H1 (cell line): ENCODE data around the gene WWC2. TPM values are rescaled to one million over a fixed set of nuclear protein-coding genes. Genes with fewer than 3 reads are reported as not detected.

Source experiments
- CTCF ChIA-PET: fragments of 300-600 bp; sonication (Branson Sonifier 250); formaldehyde crosslinking; loops from one replicate; lab custom pipeline; 2021; ENCODE audit not compliant: partially characterized antibody; lab: Charles Lee
- POLR2A ChIA-PET: fragments of 300-600 bp; sonication (Branson Sonifier 250); formaldehyde crosslinking; loops from one replicate; lab custom pipeline; 2021; ENCODE audit warnings: inconsistent platforms; ENCODE audit not compliant: partially characterized antibody; lab: Charles Lee
- DNase-seq, 2 experiments: peaks; one replicate each; pipeline versions ENCODE4 v3.0.0 to v3.0.0-alpha.2; 2010 to 2022; ENCODE audit warnings: low spot score in 2 of 2, low read depth in 1 of 2, mixed read lengths in 1 of 2
- FAIRE-seq: peaks from 2 replicates; lab custom pipeline; 2011; peaks lifted over from hg19 to GRCh38; lab: Jason Lieb, UNC
- H2AFZ ChIP-seq: 2 replicates; pipeline ENCODE4 v1.8.1; 2012; ENCODE audit warnings: low read length, inconsistent platforms
- H2AK5ac ChIP-seq: 2 replicates; pipeline ENCODE4 v1.6.1; 2013; ENCODE audit warnings: low read depth, low read length
- H2BK120ac ChIP-seq: replicated peaks from 2 replicates; pipeline ENCODE3; 2013; ENCODE audit warnings: low read depth, low read length, inconsistent platforms
- H2BK12ac ChIP-seq: 2 replicates; pipeline ENCODE4 v1.6.1; 2013; ENCODE audit warnings: low read depth, low read length
- H2BK15ac ChIP-seq: 2 replicates; pipeline ENCODE4 v1.6.1; 2013; ENCODE audit warnings: low read length
- H2BK20ac ChIP-seq: 2 replicates; pipeline ENCODE4 v1.6.1; 2013; ENCODE audit warnings: low read length
- H2BK5ac ChIP-seq: 2 replicates; pipeline ENCODE4 v1.6.1; 2013; ENCODE audit warnings: low read depth, low read length
- H3K14ac ChIP-seq: 2 replicates; pipeline ENCODE4 v1.6.1; 2013; ENCODE audit warnings: inconsistent platforms; ENCODE audit not compliant: insufficient read length
- H3K18ac ChIP-seq: 2 replicates; pipeline ENCODE4 v1.6.1; 2013; ENCODE audit warnings: low read length; ENCODE audit errors: extremely low read depth
- H3K23ac ChIP-seq: 2 replicates; pipeline ENCODE4 v1.6.1; 2013; ENCODE audit warnings: inconsistent platforms; ENCODE audit not compliant: insufficient read length
- H3K23me2 ChIP-seq: 2 replicates; pipeline ENCODE4 v1.6.1; 2013; ENCODE audit warnings: low read depth, low read length
- H3K27ac ChIP-seq: 2 replicates; pipeline ENCODE4 v1.6.1; 2011; ENCODE audit warnings: low read depth, low read length, inconsistent platforms
- H3K27me3 ChIP-seq, 4 experiments: replicated peaks in 1 of 4; 1 replicate in 1 of 4; 2 replicates in 3 of 4; pipeline versions ENCODE4 v1.6.1 to v1.8.1; 2011 to 2013; ENCODE audit warnings: low read length in 3 of 4, mild to moderate bottlenecking in 3 of 4, inconsistent platforms in 2 of 4, mixed read lengths in 2 of 4, moderate library complexity in 1 of 4; ENCODE audit not compliant: control insufficient read depth in 3 of 4, insufficient read depth in 3 of 4; ENCODE audit errors: extremely low read depth in 1 of 4
- H3K36me3 ChIP-seq, 4 experiments: 2 replicates each; pipeline versions ENCODE4 v1.6.1 to v1.8.1; 2011 to 2013; ENCODE audit warnings: mild to moderate bottlenecking in 4 of 4, low read length in 3 of 4, moderate library complexity in 2 of 4, control low read depth in 1 of 4, inconsistent platforms in 1 of 4; ENCODE audit not compliant: insufficient read depth in 4 of 4, control insufficient read depth in 2 of 4
- H3K4ac ChIP-seq: replicated peaks from 2 replicates; pipeline ENCODE3; 2013; ENCODE audit warnings: low read length, low read depth, mixed read lengths, inconsistent platforms; ENCODE audit not compliant: insufficient read length
- H3K4me1 ChIP-seq, 4 experiments: replicated peaks in 1 of 4; 1 replicate in 1 of 4; 2 replicates in 3 of 4; pipeline versions ENCODE4 v1.6.1 to v1.8.1; 2011 to 2013; ENCODE audit warnings: low read length in 3 of 4, inconsistent platforms in 2 of 4, mixed read lengths in 1 of 4; ENCODE audit not compliant: insufficient read depth in 4 of 4, control insufficient read depth in 3 of 4
- H3K4me2 ChIP-seq, 2 experiments: 2 replicates each; pipeline versions ENCODE4 v1.6.1 to v1.8.1; 2011 to 2013; ENCODE audit warnings: low read depth in 2 of 2, low read length in 2 of 2, control low read depth in 1 of 2, inconsistent platforms in 1 of 2, mild to moderate bottlenecking in 1 of 2; ENCODE audit not compliant: insufficient read depth in 1 of 2
- H3K4me3 ChIP-seq, 4 experiments: fragments of 200-600, 300-600 bp in 1 of 4; sonication (generic), shearing (Covaris generic), sonication (Bioruptor Twin) in 1 of 4; 2 replicates each; pipeline versions ENCODE4 v1.5.1 to v1.8.1; 2011 to 2016; ENCODE audit warnings: low read length in 4 of 4, low read depth in 3 of 4, control low read depth in 2 of 4, inconsistent platforms in 2 of 4, mild to moderate bottlenecking in 2 of 4, mixed read lengths in 1 of 4, moderate library complexity in 1 of 4; ENCODE audit not compliant: insufficient read depth in 2 of 4; ENCODE audit errors: extremely low read depth in 1 of 4
- H3K56ac ChIP-seq: replicated peaks from 2 replicates; pipeline ENCODE3; 2013; ENCODE audit warnings: low read depth, mild to moderate bottlenecking, mixed read lengths, low read length, inconsistent platforms; ENCODE audit not compliant: insufficient read length
- H3K79me1 ChIP-seq: 2 replicates; pipeline ENCODE4 v1.6.1; 2013; ENCODE audit warnings: low read depth, low read length, control low read depth
- H3K79me2 ChIP-seq, 2 experiments: 2 replicates each; pipeline versions ENCODE4 v1.6.1 to v1.8.1; 2012 to 2013; ENCODE audit warnings: low read length in 2 of 2, mild to moderate bottlenecking in 2 of 2, inconsistent platforms in 1 of 2; ENCODE audit not compliant: insufficient read depth in 2 of 2, control insufficient read depth in 1 of 2
- H3K9ac ChIP-seq, 4 experiments: replicated peaks in 1 of 4; 1 replicate in 1 of 4; 2 replicates in 3 of 4; pipeline versions ENCODE4 v1.6.1 to v1.8.1; 2011 to 2013; ENCODE audit warnings: low read depth in 3 of 4, low read length in 3 of 4, control low read depth in 2 of 4, mild to moderate bottlenecking in 2 of 4, moderate library complexity in 2 of 4, inconsistent platforms in 1 of 4; ENCODE audit errors: extremely low read depth in 1 of 4
- H3K9me3 ChIP-seq, 2 experiments: 2 replicates each; pipeline versions ENCODE4 v1.6.1 to v1.8.1; 2012 to 2013; ENCODE audit warnings: mild to moderate bottlenecking in 2 of 2, moderate library complexity in 2 of 2, control low read depth in 1 of 2, inconsistent platforms in 1 of 2, low read depth in 1 of 2, low read length in 1 of 2, mixed read lengths in 1 of 2; ENCODE audit not compliant: insufficient read depth in 2 of 2
- H4K20me1 ChIP-seq, 2 experiments: replicated peaks in 1 of 2; 2 replicates each; pipeline versions ENCODE3 to v1.8.1; 2011 to 2013; ENCODE audit warnings: inconsistent platforms in 2 of 2, low read length in 2 of 2, mild to moderate bottlenecking in 1 of 2; ENCODE audit not compliant: insufficient read depth in 2 of 2, control insufficient read depth in 1 of 2
- H4K5ac ChIP-seq: 2 replicates; pipeline ENCODE4 v1.6.1; 2013; ENCODE audit warnings: low read length, low read depth, mixed read lengths, inconsistent platforms; ENCODE audit not compliant: insufficient read length
- H4K8ac ChIP-seq: 2 replicates; pipeline ENCODE4 v1.8.0; 2013; ENCODE audit warnings: mild to moderate bottlenecking, moderate library complexity, low read length, inconsistent platforms; ENCODE audit not compliant: insufficient read depth; ENCODE audit errors: extremely low read depth
- H4K91ac ChIP-seq: replicated peaks from 2 replicates; pipeline ENCODE3; 2013; ENCODE audit warnings: low read length, mixed read lengths, inconsistent platforms; ENCODE audit not compliant: insufficient read length
- POLR2AphosphoS5 ChIP-seq: IDR thresholded peaks from 2 replicates; pipeline ENCODE4 v1.6.1; 2011; ENCODE audit warnings: low read depth, low read length
- RXRA ChIP-seq: IDR thresholded peaks from 2 replicates; pipeline ENCODE4 v1.6.1; 2011; ENCODE audit warnings: low read depth, mild to moderate bottlenecking, low read length, moderate library complexity; ENCODE audit not compliant: insufficient read depth
- SIN3A ChIP-seq, 2 experiments: IDR thresholded peaks in 1 of 2; conservative IDR thresholded peaks in 1 of 2; 2 replicates each; pipeline ENCODE4 v1.6.1; 2011 to 2012; ENCODE audit warnings: low read length in 2 of 2, improper control_type of control experiment in 1 of 2, low read depth in 1 of 2, mild to moderate bottlenecking in 1 of 2
- TAF1 ChIP-seq: IDR thresholded peaks from 2 replicates; pipeline ENCODE4 v1.6.1; 2011; ENCODE audit warnings: mild to moderate bottlenecking, low read depth, low read length
- TAF7 ChIP-seq: optimal IDR thresholded peaks from 2 replicates; pipeline ENCODE3; 2011; ENCODE audit warnings: low read depth, mild to moderate bottlenecking, inconsistent platforms, low read length, moderate library complexity, borderline replicate concordance
- TEAD4 ChIP-seq: IDR thresholded peaks from 2 replicates; pipeline ENCODE4 v1.6.1; 2012; ENCODE audit warnings: low read depth, low read length, inconsistent platforms, mixed read lengths
- WGBS, 2 experiments: shearing (Covaris generic) in 1 of 2; methylation state at CpG; one replicate each; pipeline versions ENCODE4 v1.1.6 to v1.1.7; 2013 to 2015; ENCODE audit warnings: low lambda C conversion rate in 2 of 2, mixed read lengths in 2 of 2, inconsistent platforms in 1 of 2, low coverage in 1 of 2, missing lambda C conversion rate in 1 of 2; ENCODE audit not compliant: insufficient replicate concordance in 2 of 2, insufficient coverage in 1 of 2, insufficient read length in 1 of 2; ENCODE audit errors: extremely low coverage in 1 of 2, missing lambda C conversion rate in 1 of 2; 5-methylcytosine and 5-hydroxymethylcytosine counted together
- polyA plus RNA-seq, 7 experiments: library from polyadenylated mRNA; depleted of rRNA in 3 of 7; stranded (reverse) in 5 of 7; unstranded in 2 of 7; fragments of >200 nt in 5 of 7; fragments of 200-250 nt in 2 of 7; gene quantifications; 1 replicate in 5 of 7; 2 replicates in 1 of 7; 4 replicates in 1 of 7; pipeline versions ENCODE4 v1.2.1 to v1.2.3, GENCODE V29; 2011 to 2013; ENCODE audit warnings: missing spikeins in 2 of 7, mixed read lengths in 2 of 7
- total RNA-seq: library from RNA; stranded (reverse); fragmentation: NEBNext Ultra II Directional; extraction: Animal tissue kit (Norgen Biotek cat#: 25700); gene quantifications from 2 replicates; pipeline ENCODE4 v1.2.1, GENCODE V29; 2021

WWC2 gene
- total and polyA plus RNA-seq, 2 of the 8 experiments (the other 6 are each of a cell fraction or from before 2014, with no cell fraction given): 17.6 to 135 TPM

- DNase-seq: no peak
- Histone ChIP-seq H3K18ac (no peak overlapping the region), H2BK5ac (no peak overlapping the region), H3K56ac (no peak overlapping the region), H3K9me3 (no peaks in the 10 kb centered on the region), H3K23me2 (peaks cover 16% of the 10 kb centered on the region), H2AFZ (no peak overlapping the region), H4K5ac (no peak overlapping the region), H4K20me1 (peaks cover 7 to 12% of the 10 kb centered on the region in 2 experiments), H2BK12ac (no peak overlapping the region), H4K91ac (no peak overlapping the region), H3K9ac (peak overlapping the region in 1 of 4 experiments; percentile 11; a peak in 2 of 7 replicates), H3K4me3 (peak overlapping the region; percentile 71 to 98 (median 80)), H2BK20ac (no peak overlapping the region), H3K79me2 (peaks cover 20 to 66% of the 10 kb centered on the region in 2 experiments), H3K4me1 (peaks cover 2 to 23% (median 13%) of the 10 kb centered on the region in 4 experiments), H2AK5ac (no peak overlapping the region), H3K27me3 (no peaks in the 10 kb centered on the region; a peak in 1 of 7 replicates), H4K8ac (no peak overlapping the region), H3K79me1 (peaks cover 2% of the 10 kb centered on the region; the same call in 1 of the 2 replicates), H3K36me3 (no peaks in the 10 kb centered on the region), H3K14ac (no peak overlapping the region), H3K4ac (no peak overlapping the region), H2BK15ac (no peak overlapping the region), H2BK120ac (no peak overlapping the region), H3K4me2 (peak overlapping the region; percentile 75 to 93), H3K23ac (no peak overlapping the region), H3K27ac (no peak overlapping the region)
- CTCF ChIA-PET: interaction anchor here (0.7 to 1.9 kb wide), 5 partner anchors 9 to 161 kb away, joined by 4 to 10 read pairs (median 6); no protein-coding TSS in a partner anchor
- 29% methylated on average over 6 of the region's 6 CpGs; no CpG with 5 or more reads in 1 of the 2 experiments for WGBS, 2 experiments
- TF ChIP-seq TEAD4 (no peak), POLR2AphosphoS5 (no peak), RXRA (no peak), SIN3A (conservative IDR thresholded peaks at IDR 0.05 in 1 of 2, IDR thresholded peaks at IDR 0.05 in 1 of 2; ENCODE audit: low read depth in 1 of 2, low read length in 2 of 2) (peak in 1 of 2 experiments; percentile 48; a peak in 1 of 4 replicates), TAF7 (no peak), TAF1 (no peak)
- FAIRE-seq: no peak
- POLR2A ChIA-PET: interaction anchor here (0.6 to 5.5 kb wide), 9 partner anchors 13 to 139 kb away, joined by 3 to 103 read pairs (median 18); no protein-coding TSS in a partner anchor
These were observed 1.8 kb downstream of the WWC2 start for GRCh38 chr4:183100827-183101226.
